ENCODE measurements around the gene ACTL7A. TPM values are rescaled to one million over a fixed set of nuclear protein-coding genes. Genes with fewer than 3 reads are reported as not detected.

The ACTL7A gene
- total and polyA plus RNA-seq, 10 donors = not detected

DNA sequence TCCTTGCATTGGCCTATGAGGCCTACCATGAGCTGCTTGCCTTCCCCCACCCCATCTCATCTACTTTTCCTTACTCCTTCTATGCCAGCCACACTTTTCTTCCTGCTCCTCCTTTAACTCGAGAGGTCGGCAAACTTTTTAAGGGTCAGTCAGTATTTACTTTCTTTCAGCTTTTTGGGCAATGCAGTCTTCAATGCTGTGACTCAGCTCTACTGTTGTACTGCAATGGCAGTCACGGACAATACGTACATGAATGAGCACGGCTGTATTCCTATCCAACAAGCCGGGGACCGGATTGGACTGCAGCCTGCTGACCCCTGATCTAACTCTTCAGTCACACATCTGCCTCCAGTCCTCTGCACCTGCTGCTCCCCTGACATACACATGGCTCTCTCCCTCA, 602 bp upstream of the ACTL7A start:
- intact Hi-C loops (cut with DNase I; ENCODE audit: low total_unique reads) = no loop called here
- no peak for DNase-seq
- H3K4me1 ChIP-seq = no peaks in the 10 kb centered on the region
- no peaks in the 10 kb centered on the region for H3K36me3 ChIP-seq
- H3K27ac ChIP-seq = no peak overlapping the region
- TF ChIP-seq CTCF (IDR thresholded peaks at IDR 0.05 in 8 of 11, conservative IDR thresholded peaks at IDR 0.05 in 3 of 11) (no peak), POLR2AphosphoS5 (IDR thresholded peaks at IDR 0.05) (no peak), POLR2A (IDR thresholded peaks at IDR 0.05) (no peak)
- H3K9me3 ChIP-seq = no peaks in the 10 kb centered on the region
- WGBS, 5 donors = 67 to 94% (median 74%) methylated on average over 7 of the region's 7 CpGs
- H3K4me3 ChIP-seq = no peak overlapping the region
- no peaks in the 10 kb centered on the region for H3K27me3 ChIP-seq (replicated peaks in 1 of 7)

DNA sequence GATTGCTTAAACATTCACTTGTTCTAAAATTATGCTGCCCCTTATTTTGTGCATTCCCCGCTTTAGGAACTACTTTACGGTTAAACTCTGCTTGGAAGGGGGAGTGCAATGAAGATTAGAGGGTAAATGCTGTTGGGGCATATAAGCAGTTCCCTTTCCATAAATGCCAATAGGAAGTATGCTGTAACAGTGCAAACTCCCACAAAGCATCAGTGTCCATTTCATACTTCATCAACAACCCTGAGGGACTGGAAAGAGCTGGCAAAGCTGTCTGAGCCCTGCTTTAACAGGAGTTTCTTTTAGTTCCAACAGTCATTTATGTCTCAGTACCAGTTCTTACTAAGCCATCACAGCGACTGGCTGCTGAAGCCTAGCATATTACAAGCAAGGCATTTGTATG, 1.8 kb downstream of the ACTL7A start:
- 86 to 96% (median 89%) methylated on average over 3 of the region's 3 CpGs for WGBS, 5 donors

DNA sequence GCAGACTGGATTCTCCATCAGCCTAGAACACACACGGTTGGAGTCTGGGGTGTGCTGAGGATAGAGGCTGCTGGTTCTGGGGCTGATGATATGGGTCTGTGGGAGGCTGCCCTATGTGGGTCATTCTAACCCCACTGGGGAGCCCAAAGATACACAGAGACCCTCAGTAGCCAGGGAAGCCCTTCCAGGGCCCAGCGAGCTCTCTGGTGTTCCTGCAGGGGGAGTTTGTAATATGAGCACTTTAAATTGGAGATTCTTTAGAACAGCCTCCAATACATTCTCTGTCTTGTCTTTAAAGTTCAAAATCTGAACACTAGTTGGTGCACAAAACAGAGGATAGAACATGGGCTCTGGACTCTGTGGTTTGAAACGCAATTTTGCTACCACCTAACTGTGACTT, 2.4 kb downstream of the ACTL7A start:
- H3K4me3 ChIP-seq = no peak overlapping the region
- no peak for TF ChIP-seq CTCF (IDR thresholded peaks at IDR 0.05 in 8 of 11, conservative IDR thresholded peaks at IDR 0.05 in 3 of 11)
- TF ChIP-seq POLR2A (IDR thresholded peaks at IDR 0.05) = no peak
- no peak for TF ChIP-seq POLR2AphosphoS5 (IDR thresholded peaks at IDR 0.05)
- H3K9me3 ChIP-seq = no peaks in the 10 kb centered on the region
- peaks cover 0 to 27% (median 13%) of the 10 kb centered on the region in 6 donors for H3K36me3 ChIP-seq
- H3K27ac ChIP-seq = no peak overlapping the region
- H3K4me1 ChIP-seq = no peaks in the 10 kb centered on the region
- no peak for DNase-seq
- WGBS, 5 donors = 83 to 93% (median 90%) methylated on average over 2 to 3 of the region's 3 CpGs
- H3K27me3 ChIP-seq (replicated peaks in 1 of 7) = no peaks in the 10 kb centered on the region
- intact Hi-C loops (cut with DNase I; ENCODE audit: low total_unique reads) = no loop called here

More for the DNA sequence above, 1.8 kb downstream of the ACTL7A start:
- TF ChIP-seq POLR2AphosphoS5 (IDR thresholded peaks at IDR 0.05) (no peak), POLR2A (IDR thresholded peaks at IDR 0.05) (no peak), CTCF (IDR thresholded peaks at IDR 0.05 in 8 of 11, conservative IDR thresholded peaks at IDR 0.05 in 3 of 11) (no peak)
- intact Hi-C loops (cut with DNase I; ENCODE audit: low total_unique reads) = no loop called here
- H3K4me1 ChIP-seq = no peaks in the 10 kb centered on the region
- no peaks in the 10 kb centered on the region for H3K9me3 ChIP-seq
- H3K36me3 ChIP-seq = peaks cover 0 to 22% (median 9%) of the 10 kb centered on the region in 6 donors
- no peaks in the 10 kb centered on the region for H3K27me3 ChIP-seq (replicated peaks in 1 of 7)
- no peak for DNase-seq
- H3K27ac ChIP-seq = no peak overlapping the region
- no peak overlapping the region for H3K4me3 ChIP-seq

DNA sequence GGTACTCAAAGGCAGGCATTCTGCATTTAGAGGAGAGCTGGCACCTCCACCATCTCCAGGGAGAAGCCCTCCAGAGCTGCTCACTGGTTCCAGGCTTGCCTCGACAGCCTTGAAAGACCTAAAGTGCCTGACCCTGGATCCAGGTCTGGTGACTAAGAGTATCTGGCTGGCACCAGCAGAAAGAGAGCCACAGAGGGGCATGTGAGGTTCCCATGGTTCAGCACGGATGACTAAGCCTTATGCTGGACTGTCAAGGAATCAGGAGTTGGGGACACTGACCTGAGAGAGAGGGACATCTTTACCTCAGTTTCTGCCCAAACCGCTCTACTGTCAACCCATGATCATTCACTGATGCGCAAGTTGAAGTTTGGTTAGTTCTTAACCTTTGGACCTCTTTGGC, 3.0 kb downstream of the ACTL7A start:
- no peaks in the 10 kb centered on the region for H3K9me3 ChIP-seq
- TF ChIP-seq POLR2AphosphoS5 (IDR thresholded peaks at IDR 0.05) = no peak
- TF ChIP-seq CTCF (IDR thresholded peaks at IDR 0.05 in 8 of 11, conservative IDR thresholded peaks at IDR 0.05 in 3 of 11) = no peak
- TF ChIP-seq POLR2A (IDR thresholded peaks at IDR 0.05) = no peak
- no peak overlapping the region for H3K27ac ChIP-seq
- no peaks in the 10 kb centered on the region for H3K4me1 ChIP-seq
- WGBS, 5 donors = 92 to 99% (median 96%) methylated on average over 4 of the region's 4 CpGs
- H3K4me3 ChIP-seq = no peak overlapping the region
- peaks cover 0 to 33% (median 16%) of the 10 kb centered on the region in 6 donors for H3K36me3 ChIP-seq
- intact Hi-C loops (cut with DNase I; ENCODE audit: low total_unique reads) = no loop called here
- H3K27me3 ChIP-seq (replicated peaks in 1 of 7) = no peaks in the 10 kb centered on the region
- DNase-seq = no peak
